ENCODE data around the gene ANKRD13B.

The ANKRD13B gene

DNA sequence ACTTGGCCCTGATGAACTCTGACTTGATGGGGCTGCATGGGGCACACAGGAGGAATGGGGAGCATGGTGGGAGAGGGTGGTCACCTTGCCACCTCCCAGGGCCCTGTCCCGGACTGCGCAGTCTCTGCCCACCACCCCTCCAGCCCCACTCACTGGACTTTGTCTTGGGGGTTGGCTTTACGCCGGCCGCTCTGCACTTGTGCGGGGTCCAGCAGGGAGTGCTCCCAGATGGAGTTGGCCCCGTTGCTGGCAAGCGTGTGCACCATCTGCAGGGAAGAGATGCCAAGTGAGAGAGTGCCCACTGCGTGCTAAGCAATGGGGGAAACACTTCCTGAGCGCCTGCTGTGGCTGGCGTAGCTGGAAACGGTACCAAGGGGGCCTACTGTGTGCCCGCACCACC lies 10.2 kb upstream of the ANKRD13B start:
- no peak for DNase-seq

GRCh38 chr17:29583324-29584248 lies 9.3 kb upstream of the ANKRD13B start:
- no peak for DNase-seq

DNA sequence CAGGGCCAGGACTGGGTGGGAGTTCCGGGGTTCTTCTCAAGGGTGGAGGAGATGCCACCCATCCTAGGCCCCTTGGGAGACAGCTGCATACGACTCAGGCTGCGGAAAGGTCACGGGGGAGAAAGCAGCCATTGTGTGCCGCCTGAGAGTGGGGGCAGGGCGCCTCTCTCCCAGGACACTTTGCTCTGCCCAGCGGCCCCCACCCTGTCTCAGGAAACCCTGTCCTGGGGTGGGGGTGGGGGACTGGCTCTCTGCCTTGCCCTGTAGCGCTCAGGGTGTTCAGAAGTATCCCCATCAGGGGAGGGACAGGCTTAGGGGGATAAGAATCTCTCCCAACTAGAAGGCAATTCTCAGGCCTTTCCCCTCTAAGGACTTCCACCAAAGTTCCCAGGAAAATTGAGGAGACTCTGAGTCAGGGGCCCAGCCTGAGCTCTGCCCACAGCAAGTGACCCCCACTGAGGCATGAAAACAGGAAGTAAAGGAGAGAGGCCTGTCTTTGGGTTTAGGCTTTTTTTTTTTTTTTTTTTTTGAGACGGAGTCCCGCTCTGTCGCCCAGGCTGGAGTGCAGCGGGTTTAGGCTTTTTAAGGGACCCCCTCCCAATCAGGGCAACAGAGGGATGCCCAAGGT lies 8.4 kb upstream of the ANKRD13B start:
- no peak for DNase-seq

DNA sequence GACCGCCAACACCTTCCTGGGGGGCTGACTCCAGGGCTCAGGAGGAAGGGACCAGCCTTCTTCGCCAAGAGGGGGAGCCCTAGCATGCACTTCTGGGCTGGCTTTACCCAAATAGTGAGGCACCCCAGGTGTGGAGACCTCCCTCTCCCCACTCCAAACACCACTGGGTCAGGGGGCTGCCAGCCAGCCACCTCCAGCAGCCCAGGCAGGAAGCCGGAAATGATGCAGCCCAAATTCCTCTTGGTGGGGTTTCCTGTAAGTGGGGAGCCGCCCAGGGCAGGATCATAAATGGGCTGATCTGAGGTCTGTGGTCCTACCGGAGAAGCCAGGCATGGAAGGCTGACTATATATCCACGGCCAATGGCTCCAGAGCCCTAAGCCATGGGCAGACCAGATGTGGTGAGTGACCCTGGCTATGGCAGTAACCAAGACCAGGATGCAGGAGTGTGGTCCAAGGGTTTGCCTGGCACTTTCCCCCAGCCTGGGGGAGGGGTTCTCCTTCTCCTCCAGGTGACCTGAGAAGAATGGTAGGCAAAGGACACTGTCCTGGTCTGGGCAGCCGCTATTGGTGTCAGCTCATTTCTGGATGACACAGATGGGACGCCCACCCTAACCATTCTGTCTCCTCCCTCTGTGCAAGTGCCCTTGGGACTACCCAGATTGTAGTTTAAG lies 7.7 kb upstream of the ANKRD13B start:
- peak; percentile 24 for DNase-seq

DNA sequence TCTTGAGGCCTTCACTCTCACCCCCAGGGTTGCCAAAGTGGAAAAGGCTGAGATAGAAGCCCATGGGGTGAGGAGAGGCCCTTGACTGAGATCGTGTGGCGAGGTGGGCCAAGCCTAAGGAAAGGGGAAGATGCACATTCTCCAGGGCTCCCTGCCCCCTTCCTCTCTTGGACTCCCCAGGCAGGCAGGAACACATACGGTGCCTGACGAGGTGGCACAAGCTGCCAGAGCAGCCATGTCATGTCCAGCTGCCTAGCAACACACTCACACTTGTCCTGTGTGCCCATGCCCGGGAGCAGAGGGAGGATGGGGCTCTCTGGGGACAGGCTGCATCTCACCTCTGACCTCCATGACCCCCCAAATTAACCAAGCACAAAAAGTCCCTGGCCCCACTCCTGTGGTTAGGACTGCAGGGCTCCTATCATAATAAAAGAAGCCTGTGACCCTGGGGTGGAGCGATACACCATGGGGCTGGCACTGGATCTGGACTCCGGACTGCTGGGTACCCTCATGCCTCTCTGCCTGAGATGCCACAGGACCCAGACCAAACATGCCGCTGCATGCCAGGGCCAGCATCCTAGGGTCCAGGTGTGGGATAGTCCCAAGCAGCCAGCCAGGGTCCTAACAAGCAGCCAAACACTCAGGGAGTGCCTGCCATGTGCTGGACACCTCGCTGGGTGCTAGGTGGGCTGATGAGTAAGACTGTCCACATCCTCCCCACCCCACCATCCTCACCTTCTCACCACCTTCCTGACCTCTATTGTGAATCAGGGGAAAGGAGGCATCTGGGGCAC lies 6.1 kb upstream of the ANKRD13B start:
- DNase-seq = no peak

- DNase-seq = no peak
Observed at GRCh38 chr17:29587591-29587990, 5.3 kb upstream of the ANKRD13B start.

DNA sequence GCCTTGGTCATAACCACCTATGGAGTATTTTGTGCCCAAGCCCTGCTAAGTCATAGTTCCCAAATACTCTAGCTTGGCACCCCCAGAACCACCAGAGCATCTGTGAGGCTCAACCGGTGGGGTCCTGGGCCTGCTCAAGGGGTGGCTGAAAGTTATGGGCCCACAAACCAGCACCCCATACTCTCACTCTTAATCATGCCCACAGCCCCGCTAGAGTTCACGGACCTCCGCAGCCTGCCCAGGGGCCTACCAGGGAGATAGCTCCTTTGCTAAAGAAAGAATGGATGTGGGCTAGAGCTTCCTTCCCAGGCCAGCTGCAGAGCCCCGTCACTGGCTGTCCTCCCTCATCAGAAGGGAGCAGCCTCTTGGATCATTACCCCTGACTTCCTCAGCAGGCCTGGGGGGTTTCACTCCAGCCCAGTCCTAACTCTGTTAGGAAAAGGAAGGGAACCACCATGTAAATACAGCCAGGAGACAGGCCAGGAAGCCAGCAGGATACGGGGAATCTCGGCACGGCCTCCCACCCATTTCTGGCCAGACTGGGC lies 4.8 kb upstream of the ANKRD13B start:
- DNase-seq = no peak

DNA sequence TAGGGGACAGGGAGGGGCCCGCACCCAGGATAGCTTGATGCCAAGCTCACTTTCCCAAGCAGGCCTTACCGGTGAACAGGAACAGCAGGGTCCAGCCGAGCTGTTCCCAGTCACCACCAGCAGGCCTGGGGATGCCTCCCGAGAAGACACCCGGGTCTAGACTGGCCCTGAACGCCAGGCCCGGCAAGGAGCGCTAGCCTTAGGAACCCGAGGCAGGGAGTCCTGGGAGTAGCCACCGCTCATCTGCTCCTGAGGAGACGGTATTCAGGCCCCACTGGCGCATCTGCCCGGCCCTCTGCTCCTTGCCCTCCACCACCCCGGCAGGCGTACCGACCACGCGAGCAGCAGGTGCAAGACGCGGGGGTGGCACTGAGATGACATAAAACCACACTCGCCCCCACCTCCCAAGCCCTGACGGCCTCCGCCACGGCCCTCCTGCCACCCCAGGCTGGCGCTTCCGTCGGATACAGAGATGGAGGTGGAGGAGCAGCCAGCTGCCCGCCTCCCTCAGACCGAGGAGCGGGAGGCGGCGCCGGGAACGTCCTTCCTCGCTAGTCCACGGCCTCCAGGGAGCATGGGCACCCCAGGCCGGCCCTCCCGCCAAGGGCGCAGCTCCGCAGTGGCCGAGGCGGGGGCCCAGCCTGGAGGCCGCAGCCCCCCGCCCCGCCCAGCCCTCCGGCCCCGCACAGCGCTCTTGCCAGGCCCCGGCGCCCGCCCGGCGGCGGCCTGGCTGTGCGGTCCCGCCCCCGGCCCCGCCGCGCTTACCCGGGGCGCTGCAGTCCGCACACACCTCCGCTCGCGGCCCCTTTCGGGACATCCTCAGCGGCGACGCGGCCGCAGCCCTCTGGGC lies 4.1 kb upstream of the ANKRD13B start:
- DNase-seq = peak; percentile 36

- DNase-seq = peak; percentile 78
Observed at GRCh38 chr17:29589524-29590410, 3.2 kb upstream of the ANKRD13B start, which contains the start of gene GIT1. Gene GIT1, minus strand, starts transcription at chr17:29589648. Its CDS starts 270 bp downstream, at chr17:29589378.

GRCh38 chr17:29590411-29591145 lies 2.4 kb upstream of the ANKRD13B start:
- no peak for DNase-seq

DNA sequence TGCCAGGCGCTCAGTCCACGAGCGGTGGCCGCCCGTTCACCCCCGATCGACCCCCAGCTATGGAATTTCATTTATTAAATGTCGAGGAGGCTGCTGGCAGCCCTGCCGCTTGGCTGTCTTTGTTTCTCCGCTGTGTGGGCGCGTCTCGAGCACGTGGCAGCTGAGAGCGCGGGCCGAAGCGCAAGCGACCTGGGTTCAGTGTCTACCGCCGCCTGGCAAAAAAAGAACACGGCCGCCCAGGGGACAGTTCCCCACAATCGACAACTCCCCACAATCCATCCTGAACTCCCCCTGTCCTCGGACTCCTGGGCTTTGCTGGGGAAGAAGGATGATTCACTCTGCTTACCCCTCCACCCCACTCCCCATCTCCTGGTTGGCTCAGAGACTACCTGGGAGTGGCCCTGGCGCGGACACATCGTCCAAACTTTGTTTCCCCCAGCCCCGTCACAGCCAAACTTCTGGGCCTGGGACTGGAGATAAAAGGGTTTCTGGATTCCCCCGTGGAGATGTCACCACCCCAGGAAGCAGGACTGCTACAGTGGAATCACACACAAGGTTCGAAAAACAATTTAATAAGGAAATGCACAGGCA lies 1.7 kb upstream of the ANKRD13B start:
- DNase-seq = no peak

GRCh38 chr17:29591737-29592608 lies 959 bp upstream of the ANKRD13B start:
- DNase-seq = peak; percentile 77

- no peak for DNase-seq
Observed at GRCh38 chr17:29593591-29594518, 923 bp downstream of the ANKRD13B start.

DNA sequence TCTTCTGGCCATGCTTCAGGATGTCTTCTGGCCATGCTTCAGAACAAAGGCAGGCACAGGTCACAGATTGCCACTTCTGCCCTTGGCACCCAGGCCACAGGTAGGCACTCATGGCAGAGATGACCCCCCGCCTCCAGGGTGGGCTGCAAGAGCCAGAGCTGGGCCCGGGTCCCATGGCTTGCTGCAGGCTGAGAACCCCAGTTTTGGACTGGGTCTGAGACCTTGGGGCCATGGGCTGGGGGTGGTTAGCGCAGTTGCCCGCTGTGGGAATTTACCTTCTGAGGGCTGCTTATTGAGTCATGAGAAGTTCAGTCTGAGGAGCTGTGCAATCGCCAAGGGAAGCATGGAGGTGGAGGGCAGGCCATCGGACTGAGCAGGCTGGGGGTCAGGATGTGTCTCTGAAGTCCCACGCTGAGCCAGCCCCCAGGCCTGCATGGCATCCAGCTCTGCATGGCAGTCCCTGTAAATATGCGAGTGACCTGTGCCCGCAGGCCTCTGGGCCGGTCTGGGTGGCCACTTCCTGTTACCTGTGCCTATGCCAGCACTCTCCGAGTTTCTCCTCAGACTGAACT lies 1.7 kb downstream of the ANKRD13B start:
- no peak for DNase-seq

GRCh38 chr17:29595107-29595942 lies 2.4 kb downstream of the ANKRD13B start:
- DNase-seq = no peak
